Stimulated activated CD4-positive, alpha-beta T cell treated with anti-CD3 and anti-CD28 coated beads, Interleukin-1b, Interleukin-23, amount 100 ng/mL, for 24 hours (primary cell): Measurements from ENCODE around the gene TMX4.
"Not testable (repeated sequence)": the region's sequence is repeated elsewhere in the genome, so short reads cannot be mapped to it uniquely, and the experiment has no call there.

Experiments used
- DNase-seq, 4 experiments: peaks; one replicate each; pipeline ENCODE4 v3.0.0-alpha.2; 2020; ENCODE audit warnings: low read depth in 4 of 4, low spot score in 1 of 4

TMX4 gene

DNA sequence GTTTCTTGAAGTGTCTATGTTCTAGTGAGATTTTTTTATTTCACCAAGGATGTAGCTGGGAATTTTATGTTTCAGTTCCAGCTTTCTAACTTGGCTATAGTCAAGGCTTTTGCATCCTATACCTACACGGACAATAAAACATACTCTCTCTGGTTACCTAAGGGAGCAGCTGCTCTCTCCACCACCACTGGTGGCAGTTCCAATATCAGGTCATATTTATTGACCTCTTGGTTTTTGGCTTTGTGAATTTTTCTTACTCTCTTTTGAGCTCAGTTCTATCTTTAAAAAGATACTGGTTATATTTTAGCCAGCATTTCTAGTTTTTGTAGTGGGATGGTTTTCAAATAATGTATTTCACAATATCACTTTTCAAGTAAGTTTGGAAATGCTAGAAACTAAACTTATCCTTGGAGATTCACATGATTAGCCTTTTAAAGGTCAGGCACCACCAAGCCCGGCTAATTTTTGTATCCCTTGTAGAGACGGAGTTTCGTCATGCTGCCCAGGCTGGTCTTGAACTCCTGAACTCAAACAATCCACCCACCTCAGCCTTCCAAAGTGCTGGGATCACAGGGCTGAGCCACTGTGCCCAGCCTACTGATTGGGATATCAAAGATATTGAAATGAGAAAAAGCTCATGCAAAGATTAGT lies 44.7 kb downstream of the TMX4 start:
- DNase-seq: no peak

GRCh38 chr20:7971536-7972280 lies 47.9 kb downstream of the TMX4 start:
- no peak for DNase-seq

GRCh38 chr20:7967199-7967844 lies 52.2 kb downstream of the TMX4 start:
- no peak for DNase-seq

DNA sequence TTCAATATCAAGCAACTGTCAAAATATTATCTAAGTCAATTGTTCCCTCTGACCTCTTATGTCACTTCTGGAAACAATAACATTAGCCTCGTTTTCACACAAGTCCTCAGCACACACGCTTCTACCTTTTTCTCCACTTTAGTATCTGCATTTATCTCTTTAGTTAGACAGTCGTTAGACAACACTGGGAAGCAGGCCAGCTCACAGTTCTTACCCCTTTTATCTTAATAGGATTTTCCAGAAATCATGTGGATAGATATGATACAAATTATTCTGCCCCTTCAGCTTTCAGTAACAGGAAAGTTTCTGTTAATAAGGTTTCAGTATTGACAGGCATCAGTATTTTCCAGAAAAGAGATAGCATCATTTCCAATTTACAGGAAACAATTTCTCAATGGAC lies 53.4 kb downstream of the TMX4 start:
- DNase-seq: no peak

- no peak for DNase-seq
Observed at GRCh38 chr20:7959484-7959883, 60.1 kb downstream of the TMX4 start.

DNA sequence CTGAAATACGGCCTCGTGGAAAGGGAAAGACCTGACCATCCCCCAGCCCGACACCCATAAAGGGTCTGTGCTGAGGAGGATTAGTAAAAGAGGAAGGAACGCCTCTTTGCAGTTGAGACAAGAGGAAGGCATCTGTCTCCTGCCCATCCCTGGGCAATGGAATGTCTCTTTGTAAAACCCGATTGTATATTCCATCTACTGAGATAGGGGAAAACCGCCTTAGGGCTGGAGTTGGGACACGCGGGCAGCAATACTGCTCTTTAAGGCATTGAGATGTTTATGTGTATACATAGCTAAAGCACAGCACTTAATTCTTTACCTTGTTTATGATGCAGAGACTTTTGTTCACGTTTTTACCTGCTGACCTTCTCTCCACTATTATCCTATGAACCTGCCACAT lies 63.0 kb downstream of the TMX4 start:
- DNase-seq: not testable (repeated sequence)

GRCh38 chr20:7950387-7950786 lies 69.2 kb downstream of the TMX4 start:
- no peak for DNase-seq

- DNase-seq: no peak
Observed at GRCh38 chr20:7943891-7944290, 75.7 kb downstream of the TMX4 start.

DNA sequence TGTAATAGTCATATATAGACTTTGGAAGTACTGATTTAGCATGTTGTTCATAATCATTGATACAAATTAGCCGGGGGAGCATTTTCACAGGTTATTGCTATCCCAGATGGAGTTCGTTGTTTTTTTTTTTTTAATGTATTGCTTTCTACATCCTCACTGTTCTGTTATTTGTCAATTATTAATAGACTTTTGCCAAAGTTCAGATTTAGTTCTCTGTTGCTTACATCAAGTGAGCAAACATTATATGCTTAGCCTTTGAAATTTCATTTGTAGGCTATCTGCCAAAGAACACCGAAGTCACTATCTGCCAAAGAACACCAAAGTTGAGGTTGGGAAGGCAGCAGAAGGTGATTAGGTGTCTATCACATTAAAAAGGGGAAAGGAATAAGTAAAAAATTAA lies 79.2 kb downstream of the TMX4 start, which contains the start of gene HAO1:
TSS of gene HAO1 (minus strand) at position 118 of the 400 bp plus-strand sequence. CDS start at position 82, 36 bp downstream.
- no peak for DNase-seq

GRCh38 chr20:7939663-7940062 lies 79.9 kb downstream of the TMX4 start:
- no peak for DNase-seq

DNA sequence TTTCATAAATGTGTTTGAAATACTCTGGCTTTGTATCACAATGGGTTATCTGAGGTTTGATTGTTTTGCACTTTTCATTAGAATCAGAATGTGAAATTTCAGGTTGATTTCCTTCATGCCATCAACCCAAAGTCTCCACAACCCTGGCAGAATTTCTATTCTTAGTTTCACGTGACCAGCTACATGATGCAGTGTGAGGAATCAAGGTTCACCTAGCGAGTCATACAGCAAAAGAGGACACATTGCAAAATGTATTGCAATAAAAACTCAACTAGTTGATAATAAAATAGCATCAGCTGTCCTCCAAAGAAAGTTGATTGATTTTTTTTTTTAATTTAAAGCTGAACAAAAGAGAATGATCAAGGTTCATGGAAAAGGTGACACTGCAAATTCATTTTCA lies 81.5 kb downstream of the TMX4 start:
- DNase-seq: no peak

- DNase-seq: no peak
Observed at GRCh38 chr20:7937328-7937727, 82.2 kb downstream of the TMX4 start.

GRCh38 chr20:7935027-7935551 lies 84.5 kb downstream of the TMX4 start:
- DNase-seq: no peak

- no peak for DNase-seq
Observed at GRCh38 chr20:7933346-7933745, 86.2 kb downstream of the TMX4 start.

- DNase-seq: no peak
Observed at GRCh38 chr20:7930343-7930742, 89.2 kb downstream of the TMX4 start.
